SK-N-SH treated with all-trans-retinoic acid at 6 μM for 48 hours (cell line): ENCODE measurements around the gene FGGY.

Experiments
- PPARA ChIP-seq: fragments of 250-450 bp; sonication (Bioruptor Pico); IDR thresholded peaks from 2 replicates; pipeline ENCODE4 v1.5.0; 2020; ENCODE audit warnings: mild to moderate bottlenecking, borderline replicate concordance
- RARB ChIP-seq: fragments of 250-450 bp; sonication (Bioruptor Pico); IDR thresholded peaks from 2 replicates; pipeline ENCODE4 v1.8.0; 2021; ENCODE audit warnings: mild to moderate bottlenecking, moderate library complexity
- TCF4 ChIP-seq: fragments of 250-450 bp; sonication (Bioruptor Pico); IDR thresholded peaks from 2 replicates; pipeline ENCODE4 v1.8.0; 2021; ENCODE audit warnings: mild to moderate bottlenecking, moderate library complexity, borderline replicate concordance
- ZFP3 ChIP-seq: fragments of 250-450 bp; sonication (Bioruptor Pico); IDR thresholded peaks from 2 replicates; pipeline ENCODE4 v1.5.0; 2020; ENCODE audit warnings: mild to moderate bottlenecking, moderate library complexity
- ZNF70 ChIP-seq: fragments of 450-650 bp; formaldehyde crosslinking; IDR thresholded peaks from 2 replicates; pipeline ENCODE4 v1.5.0; 2020; ENCODE audit warnings: mild to moderate bottlenecking, moderate library complexity
- TF ChIP-seq, protein P1 (sequence below): fragments of 250-450 bp; sonication (Bioruptor Pico); IDR thresholded peaks from 2 replicates; pipeline ENCODE4 v1.8.0; 2020; ENCODE audit warnings: mild to moderate bottlenecking, moderate library complexity, borderline replicate concordance
- TF ChIP-seq, protein P2 (sequence below): fragments of 250-450 bp; sonication (Bioruptor Pico); IDR thresholded peaks from 2 replicates; pipeline ENCODE4 v1.5.1; 2021; ENCODE audit warnings: mild to moderate bottlenecking, moderate library complexity

DNA sequence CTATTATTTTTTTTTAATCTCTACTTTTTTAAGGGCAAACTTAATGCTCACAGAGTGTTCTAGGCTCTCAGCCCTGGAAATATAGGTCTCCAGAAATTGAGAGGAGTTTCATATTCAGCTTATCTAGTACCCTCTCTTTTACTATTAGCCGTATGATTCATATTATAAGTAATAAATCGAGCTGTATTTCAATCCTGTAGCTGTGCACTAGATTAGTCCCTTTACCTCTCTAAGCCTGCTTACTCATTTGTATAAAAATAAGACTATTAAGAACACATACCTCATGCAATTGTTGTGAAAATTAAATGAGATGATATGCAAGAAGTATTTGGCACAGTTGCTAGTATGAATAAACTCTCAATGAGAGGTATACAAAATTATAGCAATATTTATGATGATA lies 389.7 kb downstream of the FGGY start:
- no peak for TF ChIP-seq PPARA (CRISPR knock-in tag)
- no peak for TF ChIP-seq ZFP3 (CRISPR knock-in tag)
- TF ChIP-seq, protein P1, sequence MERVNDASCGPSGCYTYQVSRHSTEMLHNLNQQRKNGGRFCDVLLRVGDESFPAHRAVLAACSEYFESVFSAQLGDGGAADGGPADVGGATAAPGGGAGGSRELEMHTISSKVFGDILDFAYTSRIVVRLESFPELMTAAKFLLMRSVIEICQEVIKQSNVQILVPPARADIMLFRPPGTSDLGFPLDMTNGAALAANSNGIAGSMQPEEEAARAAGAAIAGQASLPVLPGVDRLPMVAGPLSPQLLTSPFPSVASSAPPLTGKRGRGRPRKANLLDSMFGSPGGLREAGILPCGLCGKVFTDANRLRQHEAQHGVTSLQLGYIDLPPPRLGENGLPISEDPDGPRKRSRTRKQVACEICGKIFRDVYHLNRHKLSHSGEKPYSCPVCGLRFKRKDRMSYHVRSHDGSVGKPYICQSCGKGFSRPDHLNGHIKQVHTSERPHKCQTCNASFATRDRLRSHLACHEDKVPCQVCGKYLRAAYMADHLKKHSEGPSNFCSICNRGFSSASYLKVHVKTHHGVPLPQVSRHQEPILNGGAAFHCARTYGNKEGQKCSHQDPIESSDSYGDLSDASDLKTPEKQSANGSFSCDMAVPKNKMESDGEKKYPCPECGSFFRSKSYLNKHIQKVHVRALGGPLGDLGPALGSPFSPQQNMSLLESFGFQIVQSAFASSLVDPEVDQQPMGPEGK (CRISPR knock-in tag), result no peak
- TF ChIP-seq TCF4 (CRISPR knock-in tag), result no peak
- TF ChIP-seq, protein P2, sequence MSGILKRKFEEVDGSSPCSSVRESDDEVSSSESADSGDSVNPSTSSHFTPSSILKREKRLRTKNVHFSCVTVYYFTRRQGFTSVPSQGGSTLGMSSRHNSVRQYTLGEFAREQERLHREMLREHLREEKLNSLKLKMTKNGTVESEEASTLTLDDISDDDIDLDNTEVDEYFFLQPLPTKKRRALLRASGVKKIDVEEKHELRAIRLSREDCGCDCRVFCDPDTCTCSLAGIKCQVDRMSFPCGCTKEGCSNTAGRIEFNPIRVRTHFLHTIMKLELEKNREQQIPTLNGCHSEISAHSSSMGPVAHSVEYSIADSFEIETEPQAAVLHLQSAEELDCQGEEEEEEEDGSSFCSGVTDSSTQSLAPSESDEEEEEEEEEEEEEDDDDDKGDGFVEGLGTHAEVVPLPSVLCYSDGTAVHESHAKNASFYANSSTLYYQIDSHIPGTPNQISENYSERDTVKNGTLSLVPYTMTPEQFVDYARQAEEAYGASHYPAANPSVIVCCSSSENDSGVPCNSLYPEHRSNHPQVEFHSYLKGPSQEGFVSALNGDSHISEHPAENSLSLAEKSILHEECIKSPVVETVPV (CRISPR knock-in tag), result no peak
- no peak for TF ChIP-seq ZNF70 (CRISPR knock-in tag)
- TF ChIP-seq RARB (CRISPR knock-in tag), result no peak
